Gastrocnemius medialis (tissue), 4 donors: ENCODE measurements around the gene RYR3. TPM values are rescaled to one million over a fixed set of nuclear protein-coding genes. Genes with fewer than 3 reads are reported as not detected.

Experiments used
- ATAC-seq, 2 donors: fragments of 150-250 bp; one replicate each; pipeline ENCODE4 v1.9.1; 2016
- DNase-seq, 2 donors: peaks; one replicate each; pipeline ENCODE4 v3.0.0-alpha.2; 2019
- H3K27ac ChIP-seq, 4 donors: fragments of 200-600 bp; sonication (generic); 1 replicate in 1 of 4; 2 replicates in 3 of 4; pipeline ENCODE4 v1.5.1; 2016 to 2018; ENCODE audit warnings: mild to moderate bottlenecking in 2 of 4, moderate library complexity in 1 of 4
- H3K27me3 ChIP-seq, 3 donors: fragments of 200-600 bp; sonication (generic) in 2 of 3; 1 replicate in 1 of 3; 2 replicates in 2 of 3; pipeline versions ENCODE4 v1.5.1 to v1.6.0; 2016 to 2019; ENCODE audit warnings: mild to moderate bottlenecking in 1 of 3, moderate library complexity in 1 of 3
- H3K36me3 ChIP-seq, 2 donors: fragments of 200-600 bp; sonication (generic) in 1 of 2; one replicate each; pipeline ENCODE4 v1.5.1; 2017 to 2018
- H3K4me1 ChIP-seq, 2 donors: fragments of 200-600 bp; sonication (generic) in 1 of 2; one replicate each; pipeline ENCODE4 v1.5.1; 2016 to 2017; ENCODE audit warnings: mild to moderate bottlenecking in 2 of 2
- H3K4me3 ChIP-seq, 4 donors: fragments of 200-600 bp; sonication (generic) in 3 of 4; 1 replicate in 1 of 4; 2 replicates in 3 of 4; pipeline ENCODE4 v1.5.1; 2016 to 2019; ENCODE audit warnings: mild to moderate bottlenecking in 2 of 4
- H3K9me3 ChIP-seq, 3 donors: fragments of 200-600 bp; sonication (generic) in 2 of 3; 1 replicate in 1 of 3; 2 replicates in 2 of 3; pipeline ENCODE4 v1.5.1; 2016 to 2019
- POLR2A ChIP-seq, 2 donors: fragments of 450-650 bp; IDR thresholded peaks; one replicate each; pipeline ENCODE4 v1.6.1; 2017; ENCODE audit warnings: antibody characterized with exemption in 2 of 2, mild to moderate bottlenecking in 2 of 2, moderate library complexity in 2 of 2
- in situ Hi-C, 4 donors: fragments of 200-750 bp; cut with MboI; loops; one replicate each; pipeline versions ENCODE4 v1.15.0 to v1.8.0; 2017; ENCODE audit warnings: low sequenced_read_pairs in 4 of 4
- intact Hi-C: fragments of 100-400 bp; cut with DNase I; formaldehyde crosslinking; loops from one replicate; pipeline ENCODE4 v1.15.1; 2023; ENCODE audit warnings: low total_unique reads
- total RNA-seq, 4 donors: library from RNA; depleted of rRNA; stranded (reverse); fragments of >200 nt; gene quantifications; one replicate each; pipeline versions ENCODE4 v1.1.0 to v1.2.3, GENCODE V29; 2016
- TF ChIP-seq, protein P1 (sequence below), 5 experiments: fragments of 450-650 bp in 3 of 5; fragments of 200-600 bp in 2 of 5; sonication (generic) in 2 of 5; IDR thresholded peaks in 4 of 5; conservative IDR thresholded peaks in 1 of 5; 1 replicate in 4 of 5; 2 replicates in 1 of 5; pipeline ENCODE4 v1.5.1; 2016 to 2019; ENCODE audit warnings: antibody characterized with exemption in 5 of 5, mild to moderate bottlenecking in 3 of 5, moderate library complexity in 3 of 5

Gene RYR3
- total RNA-seq, 4 donors from 2014 or later: 7.6 to 30.9 (median 20.6) TPM

DNA sequence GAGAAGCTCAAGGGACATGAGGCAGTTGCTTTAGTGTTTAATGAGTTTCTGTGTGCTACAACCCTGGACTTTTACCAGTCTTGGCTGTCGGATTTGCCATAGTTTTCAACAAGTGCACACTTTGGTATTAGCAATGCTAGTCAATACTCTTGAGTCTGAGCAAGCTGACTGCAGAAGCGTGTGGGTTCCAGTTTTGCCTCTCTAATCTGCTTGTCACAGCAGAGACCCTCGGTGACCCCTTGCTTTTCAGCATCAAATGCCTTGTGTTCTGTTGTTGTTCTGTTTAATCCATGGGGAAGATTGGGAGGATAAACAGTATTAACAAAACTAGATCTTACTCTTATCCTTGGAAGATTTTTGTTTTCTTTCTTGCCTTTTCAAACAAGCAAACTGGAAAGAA lies 463.2 kb downstream of the RYR3 start:
- Histone ChIP-seq H3K4me1 (no peaks in the 10 kb centered on the region), H3K4me3 (no peak overlapping the region), H3K36me3 (no peaks in the 10 kb centered on the region), H3K27me3 (no peaks in the 10 kb centered on the region), H3K27ac (no peak overlapping the region), H3K9me3 (no peaks in the 10 kb centered on the region)
- intact Hi-C loops: no loop called here
- ATAC-seq: no peak
- TF ChIP-seq, protein P1, sequence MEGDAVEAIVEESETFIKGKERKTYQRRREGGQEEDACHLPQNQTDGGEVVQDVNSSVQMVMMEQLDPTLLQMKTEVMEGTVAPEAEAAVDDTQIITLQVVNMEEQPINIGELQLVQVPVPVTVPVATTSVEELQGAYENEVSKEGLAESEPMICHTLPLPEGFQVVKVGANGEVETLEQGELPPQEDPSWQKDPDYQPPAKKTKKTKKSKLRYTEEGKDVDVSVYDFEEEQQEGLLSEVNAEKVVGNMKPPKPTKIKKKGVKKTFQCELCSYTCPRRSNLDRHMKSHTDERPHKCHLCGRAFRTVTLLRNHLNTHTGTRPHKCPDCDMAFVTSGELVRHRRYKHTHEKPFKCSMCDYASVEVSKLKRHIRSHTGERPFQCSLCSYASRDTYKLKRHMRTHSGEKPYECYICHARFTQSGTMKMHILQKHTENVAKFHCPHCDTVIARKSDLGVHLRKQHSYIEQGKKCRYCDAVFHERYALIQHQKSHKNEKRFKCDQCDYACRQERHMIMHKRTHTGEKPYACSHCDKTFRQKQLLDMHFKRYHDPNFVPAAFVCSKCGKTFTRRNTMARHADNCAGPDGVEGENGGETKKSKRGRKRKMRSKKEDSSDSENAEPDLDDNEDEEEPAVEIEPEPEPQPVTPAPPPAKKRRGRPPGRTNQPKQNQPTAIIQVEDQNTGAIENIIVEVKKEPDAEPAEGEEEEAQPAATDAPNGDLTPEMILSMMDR (IDR thresholded peaks at IDR 0.05 in 4 of 5, conservative IDR thresholded peaks at IDR 0.05 in 1 of 5): no peak
- TF ChIP-seq POLR2A (IDR thresholded peaks at IDR 0.05): no peak
- in situ Hi-C loops: no loop called here
- DNase-seq: no peak

- intact Hi-C loops: no loop called here
- ATAC-seq (no peak), DNase-seq (no peak)
- TF ChIP-seq, protein P1 (IDR thresholded peaks at IDR 0.05 in 4 of 5, conservative IDR thresholded peaks at IDR 0.05 in 1 of 5): no peak
- H3K27me3 ChIP-seq: no peaks in the 10 kb centered on the region
- no peak overlapping the region for H3K4me3 ChIP-seq
- no peaks in the 10 kb centered on the region for H3K4me1 ChIP-seq
- no peaks in the 10 kb centered on the region for H3K9me3 ChIP-seq
- H3K27ac ChIP-seq: no peak overlapping the region
- in situ Hi-C loops: no loop called here
- no peaks in the 10 kb centered on the region for H3K36me3 ChIP-seq
These were observed 468.1 kb downstream of the RYR3 start for GRCh38 chr15:33778852-33779251.

DNA sequence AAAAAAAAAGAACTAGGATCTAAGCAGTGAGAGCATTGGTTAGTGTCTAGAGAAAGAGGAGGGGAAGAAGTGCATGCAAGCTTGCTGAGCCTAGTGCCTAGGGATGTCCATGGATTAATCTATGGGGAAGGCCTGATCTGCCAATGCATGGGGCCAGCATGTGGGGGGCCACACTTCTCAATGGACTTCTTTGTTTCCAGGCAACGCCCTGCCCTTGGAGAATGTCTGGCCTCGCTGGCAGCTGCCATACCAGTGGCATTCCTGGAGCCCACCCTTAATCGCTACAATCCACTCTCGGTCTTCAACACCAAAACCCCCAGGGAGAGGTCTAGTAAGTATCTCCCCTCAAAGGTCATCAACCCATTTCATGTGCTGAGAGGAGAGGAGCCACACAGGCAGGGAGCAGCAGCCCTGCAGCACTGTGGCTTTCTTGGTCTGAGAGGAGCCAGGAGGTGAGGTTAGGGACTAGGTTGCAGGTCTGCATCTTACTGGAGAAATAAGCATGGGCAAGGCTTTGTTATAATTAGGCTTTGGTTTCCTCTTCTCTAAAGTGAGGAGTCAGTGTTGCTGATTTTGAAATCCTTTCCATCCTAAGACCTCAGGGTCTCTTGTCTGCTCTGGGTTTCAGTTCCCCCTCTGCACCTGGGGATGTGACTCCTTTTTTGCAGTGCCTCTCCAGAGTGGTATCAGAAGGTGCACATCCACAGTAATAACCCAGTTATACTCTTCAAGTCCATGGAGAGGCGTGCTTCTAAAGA lies 469.4 kb downstream of the RYR3 start:
- in situ Hi-C loops (no loop called here), intact Hi-C loops (no loop called here)
- no peaks in the 10 kb centered on the region for H3K4me1 ChIP-seq
- H3K27ac ChIP-seq: no peak overlapping the region
- ATAC-seq: no peak
- no peak overlapping the region for H3K4me3 ChIP-seq
- H3K27me3 ChIP-seq: no peaks in the 10 kb centered on the region
- no peak for DNase-seq
- TF ChIP-seq POLR2A (IDR thresholded peaks at IDR 0.05): no peak
- TF ChIP-seq, protein P1 (IDR thresholded peaks at IDR 0.05 in 4 of 5, conservative IDR thresholded peaks at IDR 0.05 in 1 of 5): no peak
- no peaks in the 10 kb centered on the region for H3K9me3 ChIP-seq
- no peaks in the 10 kb centered on the region for H3K36me3 ChIP-seq

DNA sequence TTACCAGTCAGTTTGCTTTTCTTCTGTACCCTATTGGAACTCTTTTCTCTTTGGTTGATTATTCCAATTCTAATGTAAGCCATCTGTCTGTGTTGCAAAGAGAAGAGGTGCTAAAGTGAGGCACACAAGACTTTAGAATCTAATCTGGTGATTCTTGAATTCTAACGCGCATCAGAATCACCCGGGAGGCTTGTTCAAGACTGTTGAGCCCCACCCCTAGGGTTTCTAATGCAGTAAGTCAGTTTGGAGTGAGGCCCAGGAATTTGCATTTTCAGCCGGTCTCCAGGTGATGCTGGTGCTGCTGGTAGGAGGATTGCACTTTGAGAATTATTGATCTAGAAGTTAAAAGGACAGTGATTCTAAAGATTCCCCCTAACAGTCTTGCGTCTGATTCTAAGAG lies 472.2 kb downstream of the RYR3 start:
- no peaks in the 10 kb centered on the region for H3K27me3 ChIP-seq
- DNase-seq (no peak), ATAC-seq (no peak)
- no peaks in the 10 kb centered on the region for H3K36me3 ChIP-seq
- no peak overlapping the region for H3K4me3 ChIP-seq
- intact Hi-C loops: no loop called here
- no peaks in the 10 kb centered on the region for H3K4me1 ChIP-seq
- H3K9me3 ChIP-seq: no peaks in the 10 kb centered on the region
- H3K27ac ChIP-seq: no peak overlapping the region
- in situ Hi-C loops: no loop called here
- TF ChIP-seq, protein P1 (IDR thresholded peaks at IDR 0.05 in 4 of 5, conservative IDR thresholded peaks at IDR 0.05 in 1 of 5): no peak

GRCh38 chr15:33785366-33785765 lies 474.6 kb downstream of the RYR3 start:
- H3K27me3 ChIP-seq: no peaks in the 10 kb centered on the region
- H3K4me3 ChIP-seq: no peak overlapping the region
- in situ Hi-C loops (no loop called here), intact Hi-C loops (no loop called here)
- no peak for ATAC-seq
- H3K36me3 ChIP-seq: no peaks in the 10 kb centered on the region
- TF ChIP-seq, protein P1 (IDR thresholded peaks at IDR 0.05 in 4 of 5, conservative IDR thresholded peaks at IDR 0.05 in 1 of 5): no peak
- TF ChIP-seq POLR2A (IDR thresholded peaks at IDR 0.05): no peak
- DNase-seq: no peak
- no peaks in the 10 kb centered on the region for H3K4me1 ChIP-seq
- no peak overlapping the region for H3K27ac ChIP-seq
- no peaks in the 10 kb centered on the region for H3K9me3 ChIP-seq
